ENCODE data around the gene ALDH1A3.

The ALDH1A3 gene

GRCh38 chr15:100930306-100930848, 50.7 kb downstream of the ALDH1A3 start:
- no peak for TF ChIP-seq CTCF (conservative IDR thresholded peaks at IDR 0.05; ENCODE audit: low read depth, low read length)
- no peak overlapping the region for H3K4me3 ChIP-seq (ENCODE audit: low read depth, low read length)
- DNase-seq (ENCODE audit: low read depth): no peak

- DNase-seq (ENCODE audit: low read depth): no peak
- no peak overlapping the region for H3K4me3 ChIP-seq (ENCODE audit: low read depth, low read length)
- TF ChIP-seq CTCF (conservative IDR thresholded peaks at IDR 0.05; ENCODE audit: low read depth, low read length): no peak
These were observed 51.7 kb downstream of the ALDH1A3 start for GRCh38 chr15:100931143-100931890.

DNA sequence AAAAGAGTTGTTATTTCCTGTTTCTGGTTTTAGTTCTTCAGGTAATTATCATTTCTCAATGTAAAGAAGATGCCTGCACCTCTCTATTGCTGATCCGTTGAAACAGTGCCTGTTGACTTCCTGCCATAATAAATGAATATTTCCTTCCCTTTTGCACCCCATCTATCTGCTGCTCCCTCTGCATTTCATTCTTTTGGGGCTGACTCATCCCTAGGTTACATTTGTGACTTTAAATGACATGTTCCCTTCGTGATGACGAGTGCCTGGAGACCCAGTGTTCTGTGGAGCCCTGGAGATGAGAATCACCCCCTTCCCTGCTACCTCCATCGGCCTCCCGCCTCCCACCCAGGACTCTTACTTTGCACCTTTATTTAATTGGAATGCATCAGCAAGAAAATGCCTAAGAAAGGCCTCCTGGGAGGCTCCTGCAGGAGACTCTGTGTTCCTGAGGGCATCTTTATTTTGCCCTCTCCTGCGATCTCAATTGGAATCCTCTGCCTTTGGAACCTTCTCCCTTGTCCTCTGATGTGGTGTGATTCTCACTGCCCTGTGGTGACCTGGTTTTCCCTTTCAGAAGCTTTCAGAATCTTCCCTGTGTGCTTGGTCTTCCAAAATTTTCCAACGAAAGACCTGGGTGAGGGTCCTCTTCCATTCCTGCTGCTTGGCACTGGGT, 53.2 kb downstream of the ALDH1A3 start:
- TF ChIP-seq CTCF (conservative IDR thresholded peaks at IDR 0.05; ENCODE audit: low read depth, low read length): no peak
- DNase-seq (ENCODE audit: low read depth): no peak
- H3K4me3 ChIP-seq (ENCODE audit: low read depth, low read length): no peak overlapping the region

GRCh38 chr15:100934166-100934565, 54.5 kb downstream of the ALDH1A3 start:
- no peak for TF ChIP-seq CTCF (conservative IDR thresholded peaks at IDR 0.05; ENCODE audit: low read depth, low read length)
- peak; percentile 38 for DNase-seq (ENCODE audit: low read depth)
- H3K4me3 ChIP-seq (ENCODE audit: low read depth, low read length): no peak overlapping the region

GRCh38 chr15:100934726-100935125, 55.1 kb downstream of the ALDH1A3 start:
- H3K4me3 ChIP-seq (ENCODE audit: low read depth, low read length): no peak overlapping the region
- DNase-seq (ENCODE audit: low read depth): peak; percentile 53
- peak; percentile 40 for TF ChIP-seq CTCF (conservative IDR thresholded peaks at IDR 0.05; ENCODE audit: low read depth, low read length)

GRCh38 chr15:100937171-100937570, 57.5 kb downstream of the ALDH1A3 start:
- DNase-seq (ENCODE audit: low read depth): no peak
- H3K4me3 ChIP-seq (ENCODE audit: low read depth, low read length): no peak overlapping the region
- no peak for TF ChIP-seq CTCF (conservative IDR thresholded peaks at IDR 0.05; ENCODE audit: low read depth, low read length)

All from choroid plexus epithelial cell (primary cell).